NCI-H2227 treated with DMSO at 0.1 percent for 48 hours (cell line): Measurements from ENCODE around the gene LRRN2.

Experiments
- DNase-seq: peaks from one replicate; lab custom pipeline; 2025; lab: John Stamatoyannopoulos, UW

LRRN2 gene

GRCh38 chr1:204600203-204600602, 85.3 kb downstream of the LRRN2 start:
- DNase-seq: no peak

GRCh38 chr1:204599596-204599995, 85.9 kb downstream of the LRRN2 start:
- DNase-seq: no peak

GRCh38 chr1:204599098-204599497, 86.4 kb downstream of the LRRN2 start:
- DNase-seq: no peak

- no peak for DNase-seq
These were observed 87.1 kb downstream of the LRRN2 start for GRCh38 chr1:204598319-204598969.

- no peak for DNase-seq
These were observed 93.1 kb downstream of the LRRN2 start for GRCh38 chr1:204592246-204592948.

GRCh38 chr1:204591473-204592090, 94.0 kb downstream of the LRRN2 start:
- no peak for DNase-seq

GRCh38 chr1:204589409-204590038, 96.0 kb downstream of the LRRN2 start:
- no peak for DNase-seq

- no peak for DNase-seq
These were observed 96.7 kb downstream of the LRRN2 start for GRCh38 chr1:204588826-204589225.

GRCh38 chr1:204587621-204588020, 97.9 kb downstream of the LRRN2 start:
- no peak for DNase-seq

GRCh38 chr1:204584699-204585372, 100.7 kb downstream of the LRRN2 start:
- no peak for DNase-seq

GRCh38 chr1:204583909-204584632, 101.5 kb downstream of the LRRN2 start:
- no peak for DNase-seq

- DNase-seq: no peak
These were observed 103.8 kb downstream of the LRRN2 start for GRCh38 chr1:204581759-204582158.

- no peak for DNase-seq
These were observed 104.7 kb downstream of the LRRN2 start for GRCh38 chr1:204580862-204581261.

GRCh38 chr1:204579681-204580080, 105.9 kb downstream of the LRRN2 start:
- no peak for DNase-seq

- no peak for DNase-seq
These were observed 106.5 kb downstream of the LRRN2 start for GRCh38 chr1:204578867-204579664.

GRCh38 chr1:204577794-204578478, 107.6 kb downstream of the LRRN2 start:
- DNase-seq: no peak

- no peak for DNase-seq
These were observed 109.1 kb downstream of the LRRN2 start for GRCh38 chr1:204576422-204576821.

GRCh38 chr1:204575221-204576190, 110.0 kb downstream of the LRRN2 start:
- DNase-seq: no peak

GRCh38 chr1:204574865-204575163, 110.7 kb downstream of the LRRN2 start:
- DNase-seq: no peak
